Measurements from ENCODE around the gene LEFTY1.

GRCh38 chr1:225908773-225909172, 19.8 kb upstream of the LEFTY1 start:
- TF ChIP-seq, protein P1, sequence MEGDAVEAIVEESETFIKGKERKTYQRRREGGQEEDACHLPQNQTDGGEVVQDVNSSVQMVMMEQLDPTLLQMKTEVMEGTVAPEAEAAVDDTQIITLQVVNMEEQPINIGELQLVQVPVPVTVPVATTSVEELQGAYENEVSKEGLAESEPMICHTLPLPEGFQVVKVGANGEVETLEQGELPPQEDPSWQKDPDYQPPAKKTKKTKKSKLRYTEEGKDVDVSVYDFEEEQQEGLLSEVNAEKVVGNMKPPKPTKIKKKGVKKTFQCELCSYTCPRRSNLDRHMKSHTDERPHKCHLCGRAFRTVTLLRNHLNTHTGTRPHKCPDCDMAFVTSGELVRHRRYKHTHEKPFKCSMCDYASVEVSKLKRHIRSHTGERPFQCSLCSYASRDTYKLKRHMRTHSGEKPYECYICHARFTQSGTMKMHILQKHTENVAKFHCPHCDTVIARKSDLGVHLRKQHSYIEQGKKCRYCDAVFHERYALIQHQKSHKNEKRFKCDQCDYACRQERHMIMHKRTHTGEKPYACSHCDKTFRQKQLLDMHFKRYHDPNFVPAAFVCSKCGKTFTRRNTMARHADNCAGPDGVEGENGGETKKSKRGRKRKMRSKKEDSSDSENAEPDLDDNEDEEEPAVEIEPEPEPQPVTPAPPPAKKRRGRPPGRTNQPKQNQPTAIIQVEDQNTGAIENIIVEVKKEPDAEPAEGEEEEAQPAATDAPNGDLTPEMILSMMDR (IDR thresholded peaks at IDR 0.05), result no peak
- TF ChIP-seq POLR2AphosphoS5 (IDR thresholded peaks at IDR 0.05; ENCODE audit: low read depth, low read length) (no peak), TCF7L2 (IDR thresholded peaks at IDR 0.05; ENCODE audit: low read depth, low read length) (no peak)

Data from Panc1 (cell line).